ENCODE measurements around the gene ACSS3.

Gene ACSS3

GRCh38 chr12:81147292-81147919, 69.5 kb downstream of the ACSS3 start:
- no peak for ATAC-seq (ENCODE audit: low read depth)
- Histone ChIP-seq H3K27me3 (ENCODE audit: insufficient read depth, poor library complexity, severe bottlenecking) (no peaks in the 10 kb centered on the region), H3K4me1 (ENCODE audit: insufficient read depth, poor library complexity, severe bottlenecking) (peaks cover 3% of the 10 kb centered on the region), H3K4me3 (ENCODE audit: severe bottlenecking) (no peak overlapping the region), H3K36me3 (ENCODE audit: low read depth) (no peaks in the 10 kb centered on the region), H3K9me3 (ENCODE audit: severe bottlenecking) (no peaks in the 10 kb centered on the region), H3K27ac (ENCODE audit: poor library complexity, severe bottlenecking) (no peak overlapping the region)
- TF ChIP-seq, protein P1, sequence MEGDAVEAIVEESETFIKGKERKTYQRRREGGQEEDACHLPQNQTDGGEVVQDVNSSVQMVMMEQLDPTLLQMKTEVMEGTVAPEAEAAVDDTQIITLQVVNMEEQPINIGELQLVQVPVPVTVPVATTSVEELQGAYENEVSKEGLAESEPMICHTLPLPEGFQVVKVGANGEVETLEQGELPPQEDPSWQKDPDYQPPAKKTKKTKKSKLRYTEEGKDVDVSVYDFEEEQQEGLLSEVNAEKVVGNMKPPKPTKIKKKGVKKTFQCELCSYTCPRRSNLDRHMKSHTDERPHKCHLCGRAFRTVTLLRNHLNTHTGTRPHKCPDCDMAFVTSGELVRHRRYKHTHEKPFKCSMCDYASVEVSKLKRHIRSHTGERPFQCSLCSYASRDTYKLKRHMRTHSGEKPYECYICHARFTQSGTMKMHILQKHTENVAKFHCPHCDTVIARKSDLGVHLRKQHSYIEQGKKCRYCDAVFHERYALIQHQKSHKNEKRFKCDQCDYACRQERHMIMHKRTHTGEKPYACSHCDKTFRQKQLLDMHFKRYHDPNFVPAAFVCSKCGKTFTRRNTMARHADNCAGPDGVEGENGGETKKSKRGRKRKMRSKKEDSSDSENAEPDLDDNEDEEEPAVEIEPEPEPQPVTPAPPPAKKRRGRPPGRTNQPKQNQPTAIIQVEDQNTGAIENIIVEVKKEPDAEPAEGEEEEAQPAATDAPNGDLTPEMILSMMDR (IDR thresholded peaks at IDR 0.05; ENCODE audit: poor library complexity, severe bottlenecking), result no peak
- no peak for DNase-seq (ENCODE audit: low spot score)

GRCh38 chr12:81150382-81150781, 72.5 kb downstream of the ACSS3 start:
- H3K4me1 ChIP-seq (ENCODE audit: insufficient read depth, poor library complexity, severe bottlenecking), result no peaks in the 10 kb centered on the region
- DNase-seq (ENCODE audit: low spot score) (no peak), ATAC-seq (ENCODE audit: low read depth) (no peak)
- H3K36me3 ChIP-seq (ENCODE audit: low read depth), result no peaks in the 10 kb centered on the region
- H3K4me3 ChIP-seq (ENCODE audit: severe bottlenecking), result no peak overlapping the region
- peaks cover under 1% of the 10 kb centered on the region for H3K27me3 ChIP-seq (ENCODE audit: insufficient read depth, poor library complexity, severe bottlenecking)
- TF ChIP-seq, protein P1 (IDR thresholded peaks at IDR 0.05; ENCODE audit: poor library complexity, severe bottlenecking), result no peak
- H3K9me3 ChIP-seq (ENCODE audit: severe bottlenecking), result no peaks in the 10 kb centered on the region
- H3K27ac ChIP-seq (ENCODE audit: poor library complexity, severe bottlenecking), result no peak overlapping the region

GRCh38 chr12:81159856-81160255, 82.0 kb downstream of the ACSS3 start:
- Histone ChIP-seq H3K27me3 (ENCODE audit: insufficient read depth, poor library complexity, severe bottlenecking) (peaks cover 3% of the 10 kb centered on the region), H3K36me3 (ENCODE audit: low read depth) (no peaks in the 10 kb centered on the region), H3K9me3 (ENCODE audit: severe bottlenecking) (no peaks in the 10 kb centered on the region), H3K27ac (ENCODE audit: poor library complexity, severe bottlenecking) (no peak overlapping the region), H3K4me3 (ENCODE audit: severe bottlenecking) (no peak overlapping the region), H3K4me1 (ENCODE audit: insufficient read depth, poor library complexity, severe bottlenecking) (no peaks in the 10 kb centered on the region)
- TF ChIP-seq, protein P1 (IDR thresholded peaks at IDR 0.05; ENCODE audit: poor library complexity, severe bottlenecking), result no peak
- DNase-seq (ENCODE audit: low spot score) (no peak), ATAC-seq (ENCODE audit: low read depth) (no peak)

- H3K27me3 ChIP-seq (ENCODE audit: insufficient read depth, poor library complexity, severe bottlenecking), result no peaks in the 10 kb centered on the region
- DNase-seq (ENCODE audit: low spot score), result no peak
- H3K9me3 ChIP-seq (ENCODE audit: severe bottlenecking), result no peaks in the 10 kb centered on the region
- H3K4me3 ChIP-seq (ENCODE audit: severe bottlenecking), result no peak overlapping the region
- H3K36me3 ChIP-seq (ENCODE audit: low read depth), result no peaks in the 10 kb centered on the region
- TF ChIP-seq, protein P1 (IDR thresholded peaks at IDR 0.05; ENCODE audit: poor library complexity, severe bottlenecking), result no peak
- H3K4me1 ChIP-seq (ENCODE audit: insufficient read depth, poor library complexity, severe bottlenecking), result no peaks in the 10 kb centered on the region
- ATAC-seq (ENCODE audit: low read depth), result no peak
- no peak overlapping the region for H3K27ac ChIP-seq (ENCODE audit: poor library complexity, severe bottlenecking)
These were observed 83.8 kb downstream of the ACSS3 start for GRCh38 chr12:81161680-81162079.

DNA sequence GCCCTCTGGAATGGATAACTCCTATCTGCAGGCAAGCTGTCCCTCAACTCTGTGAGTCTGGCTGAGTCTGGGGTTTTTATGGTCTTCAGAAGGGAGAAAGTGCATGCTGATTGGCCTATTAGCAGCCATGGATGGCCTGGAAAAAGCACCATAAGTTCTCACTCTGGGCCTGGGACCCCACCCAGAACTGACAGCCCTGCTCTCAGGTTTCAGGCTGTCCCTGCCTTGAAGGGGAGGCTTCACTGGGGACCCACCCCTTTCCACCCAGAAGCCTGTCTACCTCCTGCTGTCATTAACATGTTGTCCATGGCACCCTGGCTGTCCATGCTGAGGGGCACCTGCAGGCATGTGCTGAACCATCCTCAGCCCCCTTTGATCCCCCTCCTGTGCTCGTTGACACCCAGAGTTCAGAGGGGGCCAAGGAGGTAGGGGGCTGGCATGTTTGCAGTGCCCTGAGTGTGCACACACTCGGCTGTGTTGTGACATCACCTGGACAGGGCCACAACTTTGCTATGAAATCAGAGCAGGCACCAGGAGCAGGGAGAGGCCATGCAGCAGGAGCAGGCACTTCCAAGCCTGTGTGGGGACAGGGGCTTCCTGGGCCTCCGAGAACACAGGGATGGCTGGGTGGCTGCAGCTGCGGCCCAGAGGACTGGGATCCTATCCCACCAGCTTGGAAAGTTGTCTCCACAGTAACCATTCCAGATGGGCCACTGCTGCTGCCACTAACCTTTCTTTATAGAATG, 84.7 kb downstream of the ACSS3 start:
- TF ChIP-seq, protein P1 (IDR thresholded peaks at IDR 0.05; ENCODE audit: poor library complexity, severe bottlenecking), result no peak
- H3K27me3 ChIP-seq (ENCODE audit: insufficient read depth, poor library complexity, severe bottlenecking), result no peaks in the 10 kb centered on the region
- no peak for ATAC-seq (ENCODE audit: low read depth)
- H3K36me3 ChIP-seq (ENCODE audit: low read depth), result no peaks in the 10 kb centered on the region
- DNase-seq (ENCODE audit: low spot score), result no peak
- no peak overlapping the region for H3K27ac ChIP-seq (ENCODE audit: poor library complexity, severe bottlenecking)
- H3K4me1 ChIP-seq (ENCODE audit: insufficient read depth, poor library complexity, severe bottlenecking), result peaks cover 3% of the 10 kb centered on the region
- H3K4me3 ChIP-seq (ENCODE audit: severe bottlenecking), result no peak overlapping the region
- no peaks in the 10 kb centered on the region for H3K9me3 ChIP-seq (ENCODE audit: severe bottlenecking)

Data from RWPE2 (cell line).